HepG2 (cell line): ENCODE results near the gene ICOS. TPM values are rescaled to one million over a fixed set of nuclear protein-coding genes. Genes with fewer than 3 reads are reported as not detected.

Experiments used
- ATAC-seq: fragments of 200-7000 bp; cut with Tn5 transposase; 3 replicates; pipeline ENCODE4 v1.9.1; 2020; ENCODE audit warnings: mild to moderate bottlenecking, moderate library complexity
- BruUV-seq: library from RNA; stranded (reverse); fragments of 400-500 nt; replicated peaks from 2 replicates; lab custom pipeline; 2021; lab: Mats Ljungman, UMichigan
- CTCF ChIA-PET: fragments of 300-600 bp; formaldehyde crosslinking; extraction: SDS; loops from one replicate; lab custom pipeline; 2021; ENCODE audit warnings: low total read pairs, inconsistent platforms, low intra/inter-chr PET ratio; lab: Yijun Ruan, JAX
- POLR2A ChIA-PET: fragments of 350-600 bp; sonication (Branson Sonifier 250); formaldehyde crosslinking; loops from one replicate; lab custom pipeline; 2020; ENCODE audit warnings: antibody characterized with exemption, inconsistent platforms; lab: Yijun Ruan, JAX
- DNase-seq: peaks from one replicate; pipeline ENCODE4 v3.0.0-alpha.2; 2015; ENCODE audit warnings: low spot score
- FAIRE-seq: peaks from 3 replicates; lab custom pipeline; 2011; peaks lifted over from hg19 to GRCh38; lab: Jason Lieb, UNC
- H2AFZ ChIP-seq: one replicate; pipeline ENCODE4 v1.6.1; 2011; ENCODE audit warnings: low read length, inconsistent platforms
- H3K27ac ChIP-seq: fragments of 300-600 bp; 3 replicates; pipeline ENCODE4 v1.8.0; 2011; ENCODE audit warnings: mixed run types, mild to moderate bottlenecking, mixed read lengths, low read length, inconsistent platforms; ENCODE audit not compliant: insufficient read depth; ENCODE audit errors: extremely low read length
- H3K27me3 ChIP-seq, 2 experiments: fragments of 200-600 bp in 1 of 2; 2 replicates in 1 of 2; 3 replicates in 1 of 2; pipeline versions ENCODE4 v1.6.0 to v1.8.0; 2011; ENCODE audit warnings: low read length in 2 of 2, mild to moderate bottlenecking in 2 of 2, moderate library complexity in 2 of 2, inconsistent platforms in 1 of 2; ENCODE audit not compliant: insufficient read depth in 2 of 2, control insufficient read depth in 1 of 2
- H3K36me3 ChIP-seq, 2 experiments: fragments of 200-600 bp in 1 of 2; replicated peaks in 1 of 2; 2 replicates in 1 of 2; 3 replicates in 1 of 2; pipeline versions ENCODE4 v1.5.1 to v1.8.0; 2011; ENCODE audit warnings: low read length in 2 of 2, inconsistent platforms in 1 of 2; ENCODE audit not compliant: insufficient read depth in 2 of 2, control insufficient read depth in 1 of 2
- H3K4me1 ChIP-seq: 2 replicates; pipeline ENCODE4 v1.5.1; 2012; ENCODE audit warnings: low read length, inconsistent platforms; ENCODE audit not compliant: insufficient read depth
- H3K4me2 ChIP-seq: 2 replicates; pipeline ENCODE4 v1.6.0; 2011; ENCODE audit warnings: low read depth, low read length, inconsistent platforms
- H3K4me3 ChIP-seq, 3 experiments: fragments of 200-600 bp in 1 of 3; sonication (generic), shearing (Covaris generic) in 1 of 3; replicated peaks in 1 of 3; 2 replicates each; pipeline ENCODE4 v1.5.1; 2011 to 2016; ENCODE audit warnings: low read length in 3 of 3, inconsistent platforms in 2 of 3, low read depth in 2 of 3, mild to moderate bottlenecking in 2 of 3, control low read depth in 1 of 3, mixed read lengths in 1 of 3; ENCODE audit not compliant: insufficient read depth in 1 of 3
- H3K79me2 ChIP-seq: one replicate; pipeline ENCODE4 v1.6.1; 2011; ENCODE audit warnings: low read length, inconsistent platforms; ENCODE audit not compliant: insufficient read depth
- H3K9ac ChIP-seq: 2 replicates; pipeline ENCODE4 v1.6.0; 2011; ENCODE audit warnings: mild to moderate bottlenecking, low read depth, low read length, inconsistent platforms; ENCODE audit not compliant: insufficient read depth
- H3K9me3 ChIP-seq: 2 replicates; pipeline ENCODE4 v1.5.1; 2012; ENCODE audit warnings: mild to moderate bottlenecking, low read length
- H4K20me1 ChIP-seq: 2 replicates; pipeline ENCODE4 v1.6.0; 2011; ENCODE audit warnings: inconsistent platforms, mild to moderate bottlenecking, low read length, moderate library complexity; ENCODE audit not compliant: insufficient read depth
- BORCS8-MEF2B ChIP-seq: sonication (generic); formaldehyde crosslinking; IDR thresholded peaks from 2 replicates; pipeline ENCODE4 v1.8.0; 2022; ENCODE audit warnings: mild to moderate bottlenecking, missing genetic modification reagents
- CREB1 ChIP-seq, 2 experiments: fragments of 450-650 bp in 1 of 2; IDR thresholded peaks; 2 replicates each; pipeline ENCODE4 v1.6.1; 2016 to 2017; ENCODE audit warnings: control low read depth in 1 of 2, mild to moderate bottlenecking in 1 of 2, missing compliant biosample characterization in 1 of 2, missing genetic modification characterization in 1 of 2
- ELF4 ChIP-seq: sonication (generic); formaldehyde crosslinking; IDR thresholded peaks from 2 replicates; pipeline ENCODE4 v1.5.0; 2020; ENCODE audit warnings: missing genetic modification reagents, mild to moderate bottlenecking, moderate library complexity, borderline replicate concordance
- NR2C2 ChIP-seq: sonication (generic); formaldehyde crosslinking; IDR thresholded peaks from 2 replicates; pipeline ENCODE4 v1.4.0; 2020; ENCODE audit warnings: missing genetic modification reagents, mild to moderate bottlenecking, moderate library complexity, borderline replicate concordance
- RFX1 ChIP-seq: fragments of 450-650 bp; IDR thresholded peaks from 2 replicates; pipeline ENCODE4 v1.6.1; 2017
- ZNF781 ChIP-seq: sonication (generic); formaldehyde crosslinking; IDR thresholded peaks from 2 replicates; pipeline ENCODE4 v1.5.1; 2020; ENCODE audit warnings: borderline replicate concordance, mild to moderate bottlenecking, missing genetic modification reagents; ENCODE audit errors: not compliant biosample characterization
- WGBS: methylation state at CpG from one replicate; pipeline ENCODE4 v1.1.6; 2017; ENCODE audit warnings: low lambda C conversion rate; 5-methylcytosine and 5-hydroxymethylcytosine counted together
- in situ Hi-C: cut with HindIII; loops from 2 replicates; pipeline ENCODE4 v1.10.0; 2017; ENCODE audit warnings: low pct_unique_long_range_greater_than_20kb; ENCODE audit not compliant: extremely low pct_ligation_motif_present
- intact Hi-C: fragments of 100-400 bp; cut with micrococcal nuclease; formaldehyde crosslinking; loops from one replicate; pipeline ENCODE4 v1.10.0; 2022; ENCODE audit not compliant: unreplicated experiment
- polyA plus RNA-seq, 8 experiments: library from polyadenylated mRNA; depleted of rRNA in 3 of 8; stranded (reverse) in 7 of 8; unstranded in 1 of 8; fragments of >200 nt; fragmentation: Illumina TruSeq in 4 of 8; extraction: Trizol in 4 of 8; gene quantifications; 2 replicates each; pipeline versions ENCODE4 v1.2.1 to v1.2.3, GENCODE V29; 2011 to 2016; ENCODE audit warnings: low read depth in 4 of 8, missing spikeins in 1 of 8, mixed read lengths in 1 of 8; ENCODE audit not compliant: insufficient read depth in 1 of 8
- total RNA-seq, 5 experiments: library from RNA; depleted of rRNA; stranded (reverse); fragments of >200 nt; fragmentation: Illumina TruSeq; extraction: Trizol; gene quantifications; 2 replicates each; pipeline ENCODE4 v1.2.3, GENCODE V29; 2016; ENCODE audit warnings: low read depth in 1 of 5
- TF ChIP-seq, protein P1 (sequence below): sonication (generic); formaldehyde crosslinking; IDR thresholded peaks from 2 replicates; pipeline ENCODE4 v1.4.0; 2020; ENCODE audit warnings: missing genetic modification reagents, low read depth, mild to moderate bottlenecking, borderline replicate concordance
- TF ChIP-seq, protein P2 (sequence below): sonication (generic); formaldehyde crosslinking; IDR thresholded peaks from 2 replicates; pipeline ENCODE4 v1.8.0; 2022; ENCODE audit warnings: missing genetic modification reagents, mild to moderate bottlenecking, moderate library complexity, borderline replicate concordance
- TF ChIP-seq, protein P3 (sequence below): sonication (generic); formaldehyde crosslinking; IDR thresholded peaks from 2 replicates; pipeline ENCODE4 v1.4.0; 2020; ENCODE audit warnings: missing genetic modification reagents, borderline replicate concordance
- TF ChIP-seq, protein P4 (sequence below): sonication (generic); formaldehyde crosslinking; IDR thresholded peaks from 2 replicates; pipeline ENCODE4 v1.5.0; 2020; ENCODE audit warnings: mild to moderate bottlenecking, missing genetic modification reagents

ICOS gene
- total and polyA plus RNA-seq, 2 of the 13 experiments (the other 11 are each of a cell fraction or from before 2014, with no cell fraction given): not detected

DNA sequence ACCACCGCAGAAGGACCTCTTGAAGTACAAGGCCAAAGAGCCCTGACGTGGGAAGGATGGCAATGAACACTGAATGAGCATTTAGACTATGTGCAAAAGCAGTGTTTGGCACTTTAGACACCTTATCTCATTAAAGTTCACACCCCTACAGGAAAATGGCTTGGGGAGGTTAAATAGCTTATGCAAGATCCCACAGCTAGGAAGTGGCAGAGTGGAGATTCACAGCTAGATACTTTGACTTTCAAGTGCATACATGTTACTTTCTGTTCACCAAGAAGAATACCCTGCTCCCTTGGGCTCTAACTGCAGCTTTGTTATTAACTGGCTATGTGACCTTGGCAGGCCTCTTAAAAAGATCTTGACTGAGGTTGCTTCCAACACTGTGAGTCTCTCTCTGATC is 58.2 kb downstream of the ICOS start (continued):
- TF ChIP-seq, protein P1, sequence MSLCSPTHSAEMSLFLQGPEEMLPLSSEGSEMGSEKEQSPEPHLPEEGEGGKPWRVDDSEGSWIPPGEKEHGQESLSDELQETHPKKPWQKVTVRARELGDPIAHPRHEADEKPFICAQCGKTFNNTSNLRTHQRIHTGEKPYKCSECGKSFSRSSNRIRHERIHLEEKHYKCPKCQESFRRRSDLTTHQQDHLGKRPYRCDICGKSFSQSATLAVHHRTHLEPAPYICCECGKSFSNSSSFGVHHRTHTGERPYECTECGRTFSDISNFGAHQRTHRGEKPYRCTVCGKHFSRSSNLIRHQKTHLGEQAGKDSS (CRISPR knock-in tag): no peak
- TF ChIP-seq, protein P2, sequence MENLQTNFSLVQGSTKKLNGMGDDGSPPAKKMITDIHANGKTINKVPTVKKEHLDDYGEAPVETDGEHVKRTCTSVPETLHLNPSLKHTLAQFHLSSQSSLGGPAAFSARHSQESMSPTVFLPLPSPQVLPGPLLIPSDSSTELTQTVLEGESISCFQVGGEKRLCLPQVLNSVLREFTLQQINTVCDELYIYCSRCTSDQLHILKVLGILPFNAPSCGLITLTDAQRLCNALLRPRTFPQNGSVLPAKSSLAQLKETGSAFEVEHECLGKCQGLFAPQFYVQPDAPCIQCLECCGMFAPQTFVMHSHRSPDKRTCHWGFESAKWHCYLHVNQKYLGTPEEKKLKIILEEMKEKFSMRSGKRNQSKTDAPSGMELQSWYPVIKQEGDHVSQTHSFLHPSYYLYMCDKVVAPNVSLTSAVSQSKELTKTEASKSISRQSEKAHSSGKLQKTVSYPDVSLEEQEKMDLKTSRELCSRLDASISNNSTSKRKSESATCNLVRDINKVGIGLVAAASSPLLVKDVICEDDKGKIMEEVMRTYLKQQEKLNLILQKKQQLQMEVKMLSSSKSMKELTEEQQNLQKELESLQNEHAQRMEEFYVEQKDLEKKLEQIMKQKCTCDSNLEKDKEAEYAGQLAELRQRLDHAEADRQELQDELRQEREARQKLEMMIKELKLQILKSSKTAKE (CRISPR knock-in tag): no peak
- no peak for TF ChIP-seq ELF4
- TF ChIP-seq, protein P3, sequence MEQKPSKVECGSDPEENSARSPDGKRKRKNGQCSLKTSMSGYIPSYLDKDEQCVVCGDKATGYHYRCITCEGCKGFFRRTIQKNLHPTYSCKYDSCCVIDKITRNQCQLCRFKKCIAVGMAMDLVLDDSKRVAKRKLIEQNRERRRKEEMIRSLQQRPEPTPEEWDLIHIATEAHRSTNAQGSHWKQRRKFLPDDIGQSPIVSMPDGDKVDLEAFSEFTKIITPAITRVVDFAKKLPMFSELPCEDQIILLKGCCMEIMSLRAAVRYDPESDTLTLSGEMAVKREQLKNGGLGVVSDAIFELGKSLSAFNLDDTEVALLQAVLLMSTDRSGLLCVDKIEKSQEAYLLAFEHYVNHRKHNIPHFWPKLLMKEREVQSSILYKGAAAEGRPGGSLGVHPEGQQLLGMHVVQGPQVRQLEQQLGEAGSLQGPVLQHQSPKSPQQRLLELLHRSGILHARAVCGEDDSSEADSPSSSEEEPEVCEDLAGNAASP (CRISPR knock-in tag): no peak
- TF ChIP-seq ZNF781: no peak
- TF ChIP-seq RFX1: no peak

DNA sequence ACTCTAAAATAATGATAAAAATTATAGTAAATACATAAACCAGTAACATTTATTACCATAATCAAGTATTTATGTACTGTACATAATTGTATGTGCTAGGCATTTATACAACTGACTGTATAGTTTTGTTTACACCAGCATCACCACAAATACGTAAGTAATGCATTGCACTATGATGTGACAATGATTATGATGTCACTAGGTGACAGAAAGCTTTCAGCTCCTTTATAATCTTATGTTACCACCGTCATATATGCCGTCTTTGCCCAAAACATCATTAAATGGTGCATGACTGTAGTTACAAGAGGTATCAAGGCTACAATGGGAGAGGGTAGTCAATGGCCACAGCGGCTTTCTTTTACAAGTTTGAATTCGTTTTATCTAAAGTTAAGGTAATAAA is 60.1 kb downstream of the ICOS start:
- in situ Hi-C loops (no loop called here), intact Hi-C loops (no loop called here)
- Histone ChIP-seq H3K4me3 (no peak overlapping the region), H3K4me1 (no peaks in the 10 kb centered on the region), H3K9me3 (no peaks in the 10 kb centered on the region), H3K79me2 (no peaks in the 10 kb centered on the region), H3K27me3 (0 out of 5 replicates have a peak, but pooled peaks cover 0 to 3% of the 10 kb centered on the region in 2 experiments), H3K4me2 (no peak overlapping the region), H3K36me3 (no peaks in the 10 kb centered on the region), H3K9ac (no peak overlapping the region), H4K20me1 (no peaks in the 10 kb centered on the region), H2AFZ (no peak overlapping the region), H3K27ac (no peak overlapping the region)
- no TSS peak for BruUV-seq
- 5% methylated on average over 5 of the region's 5 CpGs for WGBS
- POLR2A ChIA-PET: no interaction called here
- TF ChIP-seq NR2C2 (CRISPR knock-in tag) (no peak), CREB1 (IDR thresholded peaks at IDR 0.05) (peak; percentile 75), CREB1 (CRISPR knock-in tag; IDR thresholded peaks at IDR 0.05) (no peak), BORCS8-MEF2B (CRISPR knock-in tag) (no peak)
- TF ChIP-seq, protein P4, sequence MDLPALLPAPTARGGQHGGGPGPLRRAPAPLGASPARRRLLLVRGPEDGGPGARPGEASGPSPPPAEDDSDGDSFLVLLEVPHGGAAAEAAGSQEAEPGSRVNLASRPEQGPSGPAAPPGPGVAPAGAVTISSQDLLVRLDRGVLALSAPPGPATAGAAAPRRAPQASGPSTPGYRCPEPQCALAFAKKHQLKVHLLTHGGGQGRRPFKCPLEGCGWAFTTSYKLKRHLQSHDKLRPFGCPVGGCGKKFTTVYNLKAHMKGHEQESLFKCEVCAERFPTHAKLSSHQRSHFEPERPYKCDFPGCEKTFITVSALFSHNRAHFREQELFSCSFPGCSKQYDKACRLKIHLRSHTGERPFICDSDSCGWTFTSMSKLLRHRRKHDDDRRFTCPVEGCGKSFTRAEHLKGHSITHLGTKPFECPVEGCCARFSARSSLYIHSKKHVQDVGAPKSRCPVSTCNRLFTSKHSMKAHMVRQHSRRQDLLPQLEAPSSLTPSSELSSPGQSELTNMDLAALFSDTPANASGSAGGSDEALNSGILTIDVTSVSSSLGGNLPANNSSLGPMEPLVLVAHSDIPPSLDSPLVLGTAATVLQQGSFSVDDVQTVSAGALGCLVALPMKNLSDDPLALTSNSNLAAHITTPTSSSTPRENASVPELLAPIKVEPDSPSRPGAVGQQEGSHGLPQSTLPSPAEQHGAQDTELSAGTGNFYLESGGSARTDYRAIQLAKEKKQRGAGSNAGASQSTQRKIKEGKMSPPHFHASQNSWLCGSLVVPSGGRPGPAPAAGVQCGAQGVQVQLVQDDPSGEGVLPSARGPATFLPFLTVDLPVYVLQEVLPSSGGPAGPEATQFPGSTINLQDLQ (CRISPR knock-in tag): no peak
- CTCF ChIA-PET: no interaction called here
- FAIRE-seq (no peak), ATAC-seq (no peak), DNase-seq (no peak)
